Fibroblast of skin of left biceps (primary cell): Measurements from ENCODE around the gene MAGIX.
"Not testable (repeated sequence)": the region's sequence is repeated elsewhere in the genome, so short reads cannot be mapped to it uniquely, and the experiment has no call there.

Experiments used
- DNase-seq, 2 experiments: peaks; one replicate each; pipeline ENCODE4 v3.0.0-alpha.2; 2013; ENCODE audit warnings: low read depth in 2 of 2

The MAGIX gene

DNA sequence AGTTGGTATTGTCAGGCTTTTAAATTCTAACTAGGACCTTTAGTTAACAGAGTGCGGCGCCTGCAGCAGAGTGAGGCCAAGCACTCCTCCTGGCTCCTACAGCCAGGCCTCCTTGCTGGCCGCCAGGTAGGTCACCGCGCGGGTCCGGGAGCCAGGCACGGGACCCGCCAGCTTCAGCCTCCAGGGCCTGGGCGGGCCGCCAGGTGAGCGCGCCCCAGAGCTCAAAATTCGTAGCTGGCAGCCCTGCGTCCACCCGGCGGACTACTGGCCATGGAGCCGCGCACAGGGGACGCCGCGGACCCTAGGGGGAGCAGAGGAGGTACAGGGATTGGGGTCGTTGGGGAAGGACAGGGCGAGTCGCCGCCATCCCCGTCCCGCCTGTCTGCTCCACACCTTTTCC, at the start of gene MAGIX:
Gene MAGIX, plus strand, starts transcription at position 139 of the 400 bp plus-strand sequence. Its CDS starts 132 bp downstream, at position 271.
- DNase-seq: no peak

DNA sequence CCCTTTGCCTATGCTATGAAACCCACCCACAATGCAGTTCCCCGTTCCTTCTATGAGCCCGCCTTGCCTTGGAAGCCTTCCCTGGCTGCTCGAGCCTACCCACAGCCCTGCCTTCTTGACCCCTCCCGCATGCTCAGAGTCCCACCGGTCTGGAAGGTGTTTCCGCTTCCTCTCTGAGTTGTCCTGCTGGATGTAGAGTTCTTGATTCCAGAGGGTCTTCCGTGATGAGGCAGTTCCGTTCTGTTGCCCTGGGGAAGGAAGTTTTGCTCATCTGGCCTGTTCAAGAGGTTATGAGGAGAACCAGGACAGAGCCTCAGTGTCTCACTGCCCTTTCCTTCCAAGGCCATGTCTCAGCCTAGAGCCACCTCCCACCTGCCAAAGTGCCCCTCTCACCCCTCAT, 46.5 kb upstream of the MAGIX start:
- DNase-seq: no peak

DNA sequence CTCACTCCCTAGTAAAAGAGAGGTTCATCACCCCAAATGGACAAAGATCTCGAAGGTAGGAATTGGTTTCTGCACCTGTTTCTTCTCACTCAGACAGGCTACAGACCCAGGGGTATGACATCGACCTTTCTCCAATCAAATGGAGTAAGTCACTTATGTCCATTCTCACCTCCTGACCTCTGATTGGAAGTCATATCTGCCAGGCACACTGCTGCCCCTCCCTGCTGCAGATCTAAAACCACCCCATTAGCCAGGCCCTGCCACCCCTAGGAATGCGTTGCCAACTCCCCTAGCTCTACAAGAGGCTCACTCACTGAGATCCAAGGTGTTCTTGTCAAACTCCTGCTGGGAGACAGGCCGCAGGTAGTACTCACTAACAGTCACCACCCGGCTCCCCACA, 45.8 kb upstream of the MAGIX start:
- DNase-seq: no peak

DNA sequence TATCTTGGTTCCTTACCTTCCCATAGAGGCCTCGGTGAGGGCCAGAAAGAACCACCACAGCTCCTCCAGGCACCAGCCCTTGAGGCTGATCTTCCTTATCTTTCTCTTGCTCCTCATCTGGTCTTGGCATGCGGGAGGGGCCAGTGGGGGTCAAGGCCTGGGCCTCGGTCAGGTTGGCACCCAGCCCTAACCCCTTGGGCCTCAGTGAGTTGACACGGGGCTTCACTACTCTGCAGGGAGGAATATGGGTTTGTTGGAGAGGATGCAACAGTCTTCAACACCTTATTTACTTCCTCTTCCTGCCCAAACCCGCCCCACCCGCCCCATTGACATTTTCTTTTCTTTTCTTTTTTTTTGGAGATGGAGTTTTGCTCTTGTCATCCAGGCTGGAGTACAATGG, 45.0 kb upstream of the MAGIX start:
- no peak for DNase-seq

DNA sequence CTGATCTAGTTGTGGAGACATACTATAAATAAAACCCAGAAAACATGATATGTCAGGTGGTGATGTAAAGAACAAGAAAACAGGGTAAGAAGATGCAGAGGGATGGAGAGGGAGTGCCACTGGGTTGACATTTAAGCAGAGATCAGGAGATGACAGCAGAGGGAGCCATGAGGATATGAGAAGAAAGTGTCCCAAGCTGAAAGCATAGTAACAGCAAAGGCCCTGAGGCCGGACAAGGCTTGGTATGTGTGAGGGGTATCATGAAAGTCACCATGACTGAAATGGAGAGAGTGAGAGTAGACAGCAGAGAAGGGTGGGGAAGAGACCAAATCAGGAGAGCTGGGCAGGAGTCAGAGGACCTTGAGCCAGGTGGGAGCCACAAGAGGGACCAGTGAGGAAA, 42.5 kb upstream of the MAGIX start:
- no peak for DNase-seq

DNA sequence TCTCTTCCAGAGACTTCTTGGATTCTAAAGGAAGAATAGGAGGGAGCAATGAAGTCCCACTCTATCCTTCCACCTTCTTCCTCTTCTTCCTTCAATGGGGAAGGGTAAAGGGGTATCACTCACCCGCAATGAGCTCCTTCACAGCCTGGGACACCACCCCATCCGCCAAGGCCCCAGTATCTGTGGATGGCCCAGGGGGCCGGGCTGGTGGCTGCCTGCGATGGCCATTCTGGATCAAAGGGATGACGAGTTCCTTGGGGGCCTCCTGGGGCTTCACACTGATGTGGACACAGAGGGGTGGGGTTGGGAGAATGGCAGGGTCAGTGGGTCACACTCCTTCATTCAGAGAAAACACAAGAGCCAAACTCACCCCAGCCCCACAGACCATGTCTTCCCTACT, 40.1 kb upstream of the MAGIX start:
- no peak for DNase-seq

DNA sequence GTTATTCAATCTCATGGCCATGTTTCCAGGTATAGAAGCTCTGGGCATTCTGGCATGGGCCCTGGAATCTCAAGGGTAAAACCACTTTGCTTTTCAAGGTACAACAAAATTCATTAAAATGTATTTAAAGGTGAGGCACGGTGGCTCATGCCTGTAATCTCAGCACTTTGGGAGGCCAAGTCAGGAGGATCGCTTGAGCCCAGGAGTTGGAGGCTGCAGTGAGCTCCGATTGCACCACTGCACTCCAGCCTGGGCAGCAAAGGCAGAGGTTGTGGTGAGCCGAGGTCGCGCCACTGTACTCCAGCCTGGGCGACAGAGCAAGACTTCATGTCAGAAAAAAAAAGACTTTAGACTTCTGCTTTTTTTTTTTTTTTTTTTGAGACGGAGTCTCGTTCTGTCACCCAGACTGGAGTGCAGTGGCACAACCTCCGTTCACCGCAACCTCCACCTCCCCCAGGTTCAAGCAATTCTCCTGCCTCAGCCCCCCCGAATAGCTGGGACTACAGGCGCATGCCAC, 34.8 kb upstream of the MAGIX start:
- not testable (repeated sequence) for DNase-seq

DNA sequence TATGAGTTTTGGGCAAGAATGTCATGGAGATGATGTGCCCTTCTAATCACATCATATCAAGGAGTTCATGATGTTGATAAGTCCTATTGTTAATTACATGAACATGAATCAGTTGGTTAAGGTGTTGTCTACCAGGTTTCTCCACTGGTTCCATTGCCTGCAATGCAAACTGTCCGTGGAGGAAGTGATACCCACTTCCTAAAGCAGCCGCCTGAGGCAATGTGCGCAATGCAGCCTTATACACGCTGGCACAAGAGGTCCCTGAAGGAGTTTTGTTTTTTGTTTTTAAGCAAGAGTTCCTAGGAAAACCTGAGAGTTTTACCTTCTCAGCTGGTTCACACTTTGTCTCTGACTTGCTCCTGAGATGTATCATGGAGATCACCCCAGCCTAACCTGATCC, 33.1 kb upstream of the MAGIX start:
- DNase-seq: no peak

DNA sequence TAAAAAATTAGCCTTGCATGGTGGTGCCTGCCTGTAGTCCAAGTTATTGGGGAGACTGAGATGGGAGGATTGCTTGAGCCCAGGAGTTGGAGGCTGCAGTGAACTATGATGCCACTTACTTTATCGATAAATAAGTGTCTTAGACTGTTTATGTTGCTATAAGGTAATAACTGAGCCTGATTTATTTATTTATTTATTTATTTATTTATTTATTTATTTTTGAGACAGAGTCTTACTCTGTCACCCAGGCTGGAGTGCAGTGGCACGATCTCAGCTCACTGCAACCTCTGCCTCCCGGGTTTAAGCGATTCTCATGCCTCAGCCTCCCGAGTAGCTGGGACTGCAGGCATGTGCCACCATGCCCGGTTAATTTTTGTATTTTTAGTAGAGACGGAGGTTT, 30.3 kb upstream of the MAGIX start:
- not testable (repeated sequence) for DNase-seq

DNA sequence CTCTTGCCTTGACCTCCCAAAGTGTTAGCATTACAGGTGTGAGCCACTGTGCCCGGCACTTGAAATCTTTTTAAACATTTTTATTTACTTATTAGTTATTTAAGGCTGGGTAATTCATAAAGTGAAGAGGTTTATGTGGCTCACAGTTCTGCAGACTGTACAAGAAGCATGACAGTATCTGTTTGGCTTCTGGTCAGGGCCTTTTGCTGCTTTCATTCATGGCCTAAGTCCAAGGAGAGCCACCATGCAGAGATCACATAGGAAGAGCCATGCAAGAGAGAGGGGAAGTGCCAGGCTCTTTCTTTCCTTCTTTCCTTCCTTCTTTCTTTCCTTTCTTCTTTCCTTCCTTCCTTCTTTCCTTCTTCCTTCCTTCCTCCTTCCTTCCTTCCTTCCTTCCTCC, 28.8 kb upstream of the MAGIX start:
- DNase-seq: no peak

DNA sequence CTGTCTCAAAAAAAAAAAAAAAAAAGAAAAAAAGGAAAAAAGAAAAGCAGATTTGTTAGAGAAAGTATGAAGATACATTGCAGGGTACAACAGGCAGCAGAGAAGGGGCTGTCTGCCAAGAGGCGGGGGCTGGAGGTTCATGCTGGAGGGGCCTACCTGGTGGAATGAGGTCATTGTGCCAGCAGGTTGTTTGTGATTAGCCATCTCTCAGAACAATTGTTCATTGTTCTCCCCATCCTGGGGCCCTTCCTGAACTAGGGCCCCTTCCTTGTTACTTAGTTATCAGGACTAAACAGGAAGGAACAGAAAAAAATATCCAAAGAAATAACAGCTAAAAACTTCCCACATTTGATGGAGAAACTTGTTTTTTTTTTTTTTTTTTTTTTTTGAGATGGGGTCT, 25.1 kb upstream of the MAGIX start:
- DNase-seq: no peak

DNA sequence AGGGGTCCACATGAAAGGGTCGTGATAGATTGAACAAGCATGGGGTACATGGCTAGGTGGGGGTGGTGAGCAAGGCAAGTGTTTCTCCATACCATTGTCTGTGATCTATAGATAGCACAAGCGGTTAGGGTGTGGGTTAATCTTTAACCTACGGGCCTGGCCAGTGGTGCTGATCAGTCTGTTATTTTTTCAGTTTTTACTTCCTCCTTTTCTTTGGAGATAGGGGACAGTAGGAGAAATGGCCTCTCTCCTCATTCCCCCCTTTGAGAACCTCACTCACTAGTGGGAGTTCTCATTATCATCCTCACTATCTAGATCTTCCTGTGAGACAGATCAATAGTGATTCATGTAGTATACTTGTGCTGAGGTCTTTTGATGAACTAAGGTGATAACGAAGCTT, 22.8 kb upstream of the MAGIX start:
- no peak for DNase-seq

DNA sequence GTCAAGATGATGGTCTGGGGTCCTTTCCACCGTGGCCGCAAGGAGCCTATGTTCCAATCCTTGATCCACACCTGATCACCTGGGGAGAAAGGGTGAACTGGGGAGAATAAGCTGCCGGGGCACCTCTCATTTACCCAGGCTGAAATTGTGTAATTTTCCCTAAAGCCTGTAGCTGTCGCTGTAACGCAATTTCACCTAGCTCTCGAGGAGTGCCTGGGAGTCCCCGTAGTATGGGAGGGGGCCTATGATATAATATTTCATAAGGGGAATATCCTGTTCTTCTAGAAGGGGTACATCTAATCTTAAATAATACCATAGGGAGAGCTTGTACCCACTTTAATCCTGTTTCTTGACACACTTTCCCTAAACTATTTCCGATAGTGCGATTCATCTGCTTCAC, 20.3 kb upstream of the MAGIX start:
- DNase-seq: not testable (repeated sequence)

DNA sequence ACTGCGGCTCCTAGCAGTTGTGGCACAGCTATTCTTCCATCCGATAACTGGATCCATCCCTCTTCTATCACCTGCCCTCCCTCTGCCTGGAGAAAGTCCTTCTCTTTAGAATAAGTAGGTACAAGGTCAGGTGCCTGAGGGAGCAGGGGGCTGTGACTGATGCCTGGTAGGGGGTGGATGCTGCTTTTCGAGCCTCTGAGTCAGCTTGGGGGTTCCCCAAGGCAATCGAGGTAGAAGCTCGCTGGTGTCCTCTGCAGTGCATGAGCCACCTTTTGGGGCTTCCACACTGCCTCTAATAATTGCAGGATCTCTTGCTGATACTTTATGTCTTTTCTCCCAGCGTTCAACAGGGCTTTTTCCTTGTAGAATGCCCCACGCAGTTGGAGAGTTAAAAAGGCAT, 19.4 kb upstream of the MAGIX start:
- not testable (repeated sequence) for DNase-seq

DNA sequence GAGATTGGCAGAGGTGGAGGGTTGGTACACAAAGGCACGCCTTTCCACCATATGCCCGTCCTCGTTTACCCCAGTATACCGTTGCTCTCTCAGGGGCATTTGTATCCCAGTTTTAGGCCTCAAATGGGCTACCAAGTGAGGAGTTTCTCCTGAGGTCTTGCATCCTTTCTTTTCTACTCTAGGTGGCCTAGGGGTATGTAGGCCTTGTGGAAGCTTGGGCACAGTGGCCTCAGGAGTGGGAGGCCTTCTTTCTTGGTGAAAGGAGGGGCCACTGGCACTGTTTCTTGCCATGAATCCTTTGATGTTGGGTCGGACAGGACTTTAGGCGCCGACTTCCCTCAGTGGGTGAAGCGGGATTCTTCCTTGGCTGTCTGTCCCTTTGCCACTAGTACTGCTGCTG, 15.3 kb upstream of the MAGIX start:
- no peak for DNase-seq

DNA sequence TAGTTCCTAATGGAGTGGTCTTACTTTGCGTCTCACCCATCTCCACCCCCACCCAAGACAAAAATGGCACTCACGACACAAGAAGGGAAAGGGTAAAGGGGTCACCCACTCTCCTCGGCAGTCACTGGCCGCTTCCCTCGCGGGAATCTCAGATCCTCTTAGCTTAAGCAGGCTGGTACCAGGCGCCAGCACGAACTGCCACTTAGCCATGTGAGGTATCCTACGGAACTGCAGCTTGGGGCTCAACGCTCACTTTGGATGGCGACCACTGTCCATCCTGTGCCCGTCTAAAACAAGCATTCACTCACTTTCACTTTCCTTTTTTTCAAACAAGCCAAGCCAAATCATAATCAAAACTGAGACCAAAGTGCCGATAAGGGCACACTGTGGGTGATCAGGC, 14.6 kb upstream of the MAGIX start:
- no peak for DNase-seq

DNA sequence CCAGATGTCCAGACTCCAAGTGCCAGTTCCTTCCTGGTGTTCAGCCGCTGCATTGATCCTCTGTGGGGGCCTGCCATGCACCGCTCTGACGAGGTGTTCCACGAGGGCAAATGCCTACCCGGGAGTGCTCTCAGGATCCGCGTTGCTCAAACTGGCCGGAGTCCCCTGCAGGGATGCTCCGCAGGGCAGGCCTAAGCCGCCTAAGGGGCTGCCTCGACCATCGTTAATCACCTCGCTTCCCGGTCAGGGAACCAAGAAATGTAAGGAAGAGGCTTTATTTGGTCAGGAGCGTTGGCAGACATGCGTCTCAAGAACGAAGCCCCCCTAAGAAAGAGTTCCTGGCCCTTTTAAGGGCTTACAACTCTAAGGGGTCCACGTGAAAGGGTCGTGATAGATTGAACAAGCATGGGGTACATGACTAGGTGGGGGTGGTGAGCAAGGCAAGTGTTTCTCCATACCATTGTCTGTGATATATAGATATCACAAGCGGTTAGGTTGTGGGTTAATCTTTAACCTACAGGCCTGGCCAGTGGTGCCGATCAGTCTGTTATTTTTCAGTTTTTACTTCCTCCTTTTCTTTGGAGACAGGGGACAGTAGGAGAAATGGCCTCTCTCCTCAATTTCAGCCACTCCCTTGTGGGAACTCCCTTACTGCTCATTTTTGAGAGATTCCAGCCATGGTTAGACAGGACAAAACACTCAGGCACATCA, 14.0 kb upstream of the MAGIX start:
- not testable (repeated sequence) for DNase-seq

DNA sequence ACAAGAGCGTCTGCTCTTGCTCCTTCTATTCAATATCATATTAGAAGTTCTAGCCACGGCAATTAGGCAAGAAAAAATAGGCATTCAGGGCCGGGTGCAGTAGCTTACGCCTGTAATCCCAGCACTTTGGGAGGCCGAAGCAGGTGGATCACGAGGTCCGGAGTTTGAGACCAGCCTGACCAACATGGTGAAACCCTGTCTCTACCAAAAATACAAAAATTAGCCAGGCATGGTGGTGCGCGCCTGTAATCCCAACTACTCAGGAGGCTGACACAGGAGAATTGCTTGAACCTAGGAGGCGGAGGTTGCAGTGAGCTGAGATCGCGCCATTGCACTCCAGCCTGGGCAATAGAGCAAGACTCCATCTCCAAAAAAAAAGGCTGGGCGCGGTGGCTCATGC, 13.3 kb upstream of the MAGIX start:
- not testable (repeated sequence) for DNase-seq

DNA sequence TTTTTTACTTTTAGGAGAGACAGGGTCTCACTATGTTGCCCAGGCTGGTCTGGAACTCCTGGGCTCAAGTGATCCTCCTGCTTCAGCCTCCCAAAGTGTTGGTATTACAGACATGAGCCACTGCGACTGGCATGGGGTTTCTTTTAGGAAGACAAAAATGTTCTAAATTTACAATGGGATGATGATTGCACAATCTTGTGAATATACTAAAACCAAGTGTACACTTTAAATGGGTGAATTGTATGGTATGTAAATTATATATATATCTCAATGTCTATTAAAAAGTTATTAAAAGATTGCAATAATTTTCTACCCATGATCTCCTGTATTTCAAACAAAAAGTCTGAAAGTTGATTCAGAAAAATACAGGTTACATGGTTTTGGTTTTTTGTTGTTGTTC, 9.1 kb upstream of the MAGIX start:
- DNase-seq: no peak

DNA sequence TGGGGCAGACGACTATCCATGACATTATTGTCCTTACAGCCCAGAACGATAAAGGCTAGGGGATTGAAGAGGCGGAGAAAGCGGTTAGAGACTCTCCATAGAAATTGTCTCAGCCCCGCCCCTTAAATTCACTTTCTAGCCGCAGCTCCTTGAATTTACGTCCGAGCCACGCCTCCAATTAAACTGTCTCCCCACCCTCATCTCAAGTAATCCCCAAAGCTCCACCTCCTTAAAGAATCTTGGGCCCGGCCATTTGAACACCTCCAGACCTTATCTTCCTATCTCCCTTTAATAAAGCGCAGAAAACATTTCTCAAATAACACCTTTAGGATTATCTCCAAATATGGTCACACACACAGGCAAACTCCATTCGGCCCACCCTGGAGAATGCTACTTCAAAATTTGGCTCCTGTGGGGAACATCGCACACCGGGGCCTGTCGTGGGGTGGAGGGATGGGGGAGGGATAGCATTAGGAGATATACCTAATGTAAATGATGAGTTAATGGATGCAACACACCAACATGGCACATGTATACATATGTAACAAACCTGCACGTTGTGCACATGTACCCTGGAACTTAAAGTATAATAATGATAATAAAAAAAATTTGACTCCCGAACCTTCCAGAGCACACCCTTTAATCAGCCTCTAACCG, 7.2 kb upstream of the MAGIX start:
- DNase-seq: no peak

DNA sequence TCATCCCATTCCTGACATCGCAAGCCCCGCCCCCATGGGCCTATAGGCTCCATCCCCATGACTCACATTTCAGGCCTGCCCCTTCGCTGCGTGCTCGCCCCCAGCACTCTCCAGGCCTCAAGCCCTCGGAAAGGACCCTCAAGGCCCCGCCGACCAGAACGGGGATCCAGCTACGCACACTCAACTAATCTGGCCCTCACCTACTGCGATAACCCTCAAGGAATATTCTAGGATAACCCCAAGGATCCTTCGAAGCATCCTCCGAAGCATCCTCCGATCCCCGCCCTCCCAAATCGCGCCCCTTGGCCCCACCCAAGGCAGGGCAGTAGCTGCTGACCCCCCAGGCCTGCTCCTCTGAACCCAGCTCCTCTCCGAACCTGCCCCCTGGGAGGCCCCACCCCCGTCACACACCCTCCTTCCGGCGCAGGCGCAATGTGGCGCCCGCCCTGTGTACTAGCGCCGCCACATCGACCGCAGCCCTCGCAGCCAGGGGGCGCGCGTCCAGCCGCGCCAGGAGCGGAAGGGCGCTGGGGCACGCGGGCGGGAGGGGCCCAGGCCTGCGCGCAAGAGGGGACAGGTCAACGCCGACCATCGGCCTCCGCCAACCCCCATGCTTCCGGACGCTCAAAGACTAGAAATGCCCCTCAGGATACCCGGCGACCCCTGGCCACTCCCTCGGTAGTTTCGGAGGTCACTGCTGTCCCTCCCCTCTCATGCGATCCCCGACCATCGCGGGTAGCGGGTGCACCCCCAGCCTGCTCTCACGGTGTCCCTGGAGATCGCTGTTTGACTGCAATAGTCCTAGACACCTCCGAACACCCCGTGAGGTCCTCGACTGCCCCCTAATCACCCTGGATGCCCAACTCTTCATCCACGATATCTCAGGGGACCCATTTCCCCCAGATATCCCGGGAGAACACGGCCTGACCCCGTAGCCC, 6.4 kb upstream of the MAGIX start:
- peak; percentile 69 to 74 for DNase-seq

DNA sequence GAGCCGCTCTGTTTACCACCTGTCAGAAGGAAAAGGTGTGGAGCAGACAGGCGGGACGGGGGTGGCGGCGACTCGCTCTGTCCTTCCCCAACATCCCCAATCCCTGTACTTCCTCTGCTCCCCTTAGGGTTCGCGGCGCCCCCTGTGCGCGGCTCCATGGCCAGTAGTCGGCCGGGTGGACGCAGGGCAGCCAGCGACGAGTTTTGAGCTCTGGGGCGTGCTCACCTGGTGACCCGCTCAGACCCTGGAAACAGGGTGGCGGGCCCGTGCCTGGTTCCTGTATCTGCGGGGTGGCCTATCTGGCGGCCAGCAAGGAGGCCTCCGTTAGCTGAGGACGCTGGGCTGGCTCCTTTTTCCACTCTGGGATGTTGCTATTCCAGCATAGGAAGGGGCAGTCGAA, 5.4 kb upstream of the MAGIX start:
- DNase-seq: no peak
